GM21825 (cell line): ENCODE data around the gene C19orf85.
"Not testable (repeated sequence)": the region's sequence is repeated elsewhere in the genome, so short reads cannot be mapped to it uniquely, and the experiment has no call there.

Source experiments
- ATAC-seq: cut with Tn5 transposase; IDR thresholded peaks from one replicate; pipeline ENCODE4 v1.9.1; 2021; ENCODE audit warnings: mild to moderate bottlenecking, moderate library complexity; ENCODE audit not compliant: unreplicated experiment

Gene C19orf85

GRCh38 chr19:55459950-55460657 is 4.4 kb downstream of the C19orf85 start:
- ATAC-seq, result no peak

- no peak for ATAC-seq
These were observed 5.0 kb downstream of the C19orf85 start for GRCh38 chr19:55459551-55459949.

DNA sequence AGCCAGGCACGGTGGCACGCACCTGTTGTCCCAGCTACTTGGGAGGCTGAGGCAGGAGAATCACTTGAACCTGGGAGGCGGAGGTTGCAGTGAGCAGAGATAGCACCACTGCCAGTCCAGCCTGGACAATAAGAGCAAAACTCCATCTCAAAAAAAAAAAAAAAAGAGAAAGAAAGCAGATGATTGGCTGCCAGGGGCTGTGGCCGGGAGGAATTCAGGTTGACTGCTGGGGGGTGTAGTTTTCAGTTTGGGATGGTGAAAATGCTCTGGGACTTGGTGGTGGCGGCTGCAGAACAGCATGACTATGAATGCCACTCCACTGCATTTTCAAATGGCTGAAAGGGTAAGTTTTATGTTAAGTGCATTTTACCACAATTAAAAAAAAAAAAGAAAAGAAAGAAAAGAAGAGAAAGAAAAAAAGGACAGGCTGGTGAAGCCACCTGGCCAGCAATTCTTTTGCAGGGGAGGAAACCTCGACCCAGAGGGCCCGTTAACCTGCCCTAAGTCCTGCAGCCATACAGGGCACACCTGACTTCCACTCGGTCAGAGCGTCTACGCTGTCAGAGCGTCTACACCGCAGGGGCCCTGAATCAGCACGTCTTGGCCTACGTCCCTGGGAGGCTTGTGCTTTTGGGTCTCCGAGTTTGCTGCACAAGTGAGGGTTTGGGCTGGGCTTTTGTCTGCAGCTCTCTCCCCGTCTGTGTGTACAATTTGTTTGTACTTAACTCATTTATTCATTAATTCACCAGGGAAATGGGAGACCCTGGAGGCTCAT is 6.7 kb downstream of the C19orf85 start:
- ATAC-seq, result no peak

- ATAC-seq, result no peak
These were observed 8.2 kb downstream of the C19orf85 start for GRCh38 chr19:55456347-55456746.

DNA sequence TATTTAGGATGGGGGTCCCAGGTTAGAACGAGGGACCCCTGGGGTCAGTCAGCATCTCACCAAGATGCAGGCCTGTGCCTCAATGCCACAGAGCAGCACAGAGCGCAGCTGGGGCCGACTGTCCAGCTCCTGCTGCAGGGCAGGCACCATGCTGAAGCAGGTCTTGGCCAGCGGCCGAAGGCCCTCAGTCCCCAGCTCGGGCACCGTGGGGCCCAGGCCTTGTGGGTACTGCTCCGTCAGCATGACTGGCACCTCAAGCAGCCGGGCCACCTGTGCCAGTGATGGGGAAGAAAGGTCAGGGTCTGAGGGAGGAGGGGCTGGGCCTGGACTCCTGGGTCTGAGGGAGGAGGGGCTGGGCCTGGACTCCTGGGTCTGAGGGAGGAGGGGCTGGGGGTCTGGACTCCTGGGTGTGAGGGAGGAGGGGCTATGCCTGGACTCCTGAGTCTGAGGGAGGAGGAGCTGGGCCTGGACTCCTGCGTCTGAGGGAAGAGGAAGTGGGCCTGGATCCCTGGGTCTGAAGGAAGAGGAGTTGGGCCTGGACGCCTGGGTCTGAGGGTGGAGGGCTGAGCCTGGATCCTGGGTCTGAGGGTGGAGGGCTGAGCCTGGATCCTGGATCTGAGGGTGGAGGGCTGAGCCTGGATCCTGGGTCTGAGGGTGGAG is 8.8 kb downstream of the C19orf85 start:
- no peak for ATAC-seq

- no peak for ATAC-seq
These were observed 9.7 kb downstream of the C19orf85 start for GRCh38 chr19:55454787-55455243.

- ATAC-seq, result no peak
These were observed 10.9 kb downstream of the C19orf85 start for GRCh38 chr19:55453511-55454260.

- no peak for ATAC-seq
These were observed 11.7 kb downstream of the C19orf85 start for GRCh38 chr19:55452749-55453346.

- no peak for ATAC-seq
These were observed 12.4 kb downstream of the C19orf85 start for GRCh38 chr19:55451965-55452748.

GRCh38 chr19:55451163-55451964 is 13.2 kb downstream of the C19orf85 start:
- ATAC-seq, result no peak

DNA sequence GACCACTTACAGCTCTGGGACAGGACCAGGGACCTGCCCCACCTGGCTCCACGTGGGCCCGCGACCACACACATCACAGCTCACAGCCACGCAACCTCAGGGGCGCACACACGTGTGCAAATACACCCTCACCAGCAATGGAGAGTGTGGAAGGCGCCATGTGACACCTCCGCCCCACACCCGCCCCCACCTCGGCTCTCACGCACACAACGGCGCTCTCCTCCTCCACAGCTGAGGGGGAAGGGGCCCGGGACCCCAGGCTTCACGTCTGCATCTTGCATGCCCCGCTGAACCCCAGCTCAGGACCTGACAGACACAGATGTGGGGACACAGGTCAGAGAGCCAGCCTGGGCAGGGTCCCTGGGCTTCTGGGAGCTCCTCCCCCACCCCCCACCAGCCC is 15.1 kb downstream of the C19orf85 start:
- no peak for ATAC-seq

DNA sequence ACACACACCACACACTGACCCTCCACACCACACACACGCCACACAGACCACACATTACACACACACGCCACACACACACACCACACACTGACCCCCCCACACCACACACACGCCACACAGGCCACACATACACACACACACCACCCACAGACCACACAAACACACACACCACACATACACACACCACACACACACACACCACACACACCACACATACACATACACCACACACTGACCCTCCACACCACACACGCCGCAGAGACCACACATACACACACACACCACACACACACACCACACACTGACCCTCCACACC is 16.4 kb downstream of the C19orf85 start:
- not testable (repeated sequence) for ATAC-seq

DNA sequence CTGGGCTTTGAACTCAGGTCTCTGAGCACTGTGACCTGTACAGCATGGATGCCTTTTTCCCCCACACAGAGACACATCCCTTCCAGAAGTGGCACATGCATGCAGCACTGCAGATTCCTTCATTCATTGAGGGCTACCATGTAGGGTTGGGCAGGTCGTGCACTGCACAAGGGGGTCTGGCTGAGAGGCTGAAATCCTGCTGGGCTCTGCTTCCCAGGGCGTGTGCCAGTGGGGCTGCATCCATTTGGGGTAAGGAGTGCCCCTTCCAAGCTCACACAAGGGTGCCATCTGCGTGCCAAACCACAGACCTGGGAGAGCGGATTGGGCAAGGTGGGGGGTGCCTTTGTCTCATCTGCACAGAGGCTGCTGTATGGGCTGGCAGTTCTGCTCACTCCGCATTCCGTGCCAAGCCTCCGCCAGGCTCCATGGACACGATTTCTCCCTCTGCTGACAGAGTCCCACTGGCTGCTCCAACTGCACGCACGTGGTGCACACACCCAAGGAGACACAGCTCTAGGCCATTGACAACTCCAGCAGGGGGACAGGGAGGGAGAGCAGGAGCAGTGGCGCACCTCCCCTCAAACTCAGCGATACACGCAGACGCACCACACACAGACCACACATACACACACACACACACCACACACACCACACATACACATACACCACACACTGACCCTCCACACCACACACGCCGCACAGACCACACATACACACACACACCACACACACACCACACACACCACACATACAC is 17.0 kb downstream of the C19orf85 start:
- ATAC-seq, result no peak

- ATAC-seq, result no peak
These were observed 18.5 kb downstream of the C19orf85 start for GRCh38 chr19:55446060-55446459.

GRCh38 chr19:55444646-55445045 is 19.9 kb downstream of the C19orf85 start:
- ATAC-seq, result no peak

GRCh38 chr19:55443824-55444480 is 20.6 kb downstream of the C19orf85 start:
- no peak for ATAC-seq

- no peak for ATAC-seq
These were observed 21.3 kb downstream of the C19orf85 start, which contains the start of gene SHISA7 for GRCh38 chr19:55443045-55443823. TSS of gene SHISA7 (minus strand) at chr19:55443300. CDS start at chr19:55442863, 437 bp downstream.
